HG03460 (cell line): ENCODE measurements around the gene MOB3B.

ENCODE experiments used
- ATAC-seq: cut with Tn5 transposase; IDR thresholded peaks from one replicate; pipeline ENCODE4 v1.9.1; 2021; ENCODE audit not compliant: unreplicated experiment

Gene MOB3B

GRCh38 chr9:27529316-27530278, at the start of gene MOB3B:
Gene MOB3B (minus strand): TSS chr9:27529814. CDS start chr9:27455550, 74,264 bp downstream.
- ATAC-seq = peak; percentile 76

DNA sequence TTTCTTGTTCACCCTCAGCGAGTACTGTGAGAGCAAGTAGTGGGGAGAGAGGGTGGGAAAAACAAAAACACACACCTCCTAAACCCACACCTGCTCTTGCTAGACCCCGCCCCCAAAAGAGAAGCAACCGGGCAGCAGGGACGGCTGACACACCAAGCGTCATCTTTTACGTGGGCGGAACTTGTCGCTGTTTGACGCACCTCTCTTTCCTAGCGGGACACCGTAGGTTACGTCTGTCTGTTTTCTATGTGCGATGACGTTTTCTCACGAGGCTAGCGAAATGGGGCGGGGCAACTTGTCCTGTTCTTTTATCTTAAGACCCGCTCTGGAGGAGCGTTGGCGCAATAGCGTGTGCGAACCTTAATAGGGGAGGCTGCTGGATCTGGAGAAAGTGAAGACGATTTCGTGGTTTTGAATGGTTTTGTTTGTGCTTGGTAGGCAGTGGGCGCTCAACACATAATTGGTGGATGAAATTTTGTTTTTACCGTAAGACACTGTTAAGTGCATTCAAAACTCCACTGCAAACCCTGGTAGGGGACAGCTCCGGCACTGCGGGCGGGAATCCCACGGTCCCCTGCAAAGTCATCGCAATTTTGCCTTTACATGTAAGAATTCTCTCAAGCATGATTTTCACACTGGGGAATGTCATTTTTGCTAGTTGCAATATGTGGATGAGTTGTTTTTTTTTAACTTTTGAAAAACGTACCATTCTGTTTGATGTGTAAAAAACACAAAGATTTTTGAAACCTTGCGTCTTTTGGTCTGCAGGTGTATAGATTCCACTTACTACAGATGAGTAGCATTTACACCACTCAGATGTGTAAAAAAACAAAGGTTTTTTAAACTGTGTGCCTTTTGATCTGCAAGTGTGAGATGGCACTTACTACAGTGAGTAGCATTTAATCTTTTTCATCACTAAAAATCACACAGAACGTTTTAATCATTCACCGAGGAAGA, 44.3 kb upstream of the MOB3B start:
- ATAC-seq = peak; percentile 84

GRCh38 chr9:27572918-27573633, 43.5 kb upstream of the MOB3B start, which contains the start of gene C9orf72:
Gene C9orf72 (minus strand): TSS chr9:27573481. CDS start chr9:27567120, 6,361 bp downstream.
- ATAC-seq = peak; percentile 59

DNA sequence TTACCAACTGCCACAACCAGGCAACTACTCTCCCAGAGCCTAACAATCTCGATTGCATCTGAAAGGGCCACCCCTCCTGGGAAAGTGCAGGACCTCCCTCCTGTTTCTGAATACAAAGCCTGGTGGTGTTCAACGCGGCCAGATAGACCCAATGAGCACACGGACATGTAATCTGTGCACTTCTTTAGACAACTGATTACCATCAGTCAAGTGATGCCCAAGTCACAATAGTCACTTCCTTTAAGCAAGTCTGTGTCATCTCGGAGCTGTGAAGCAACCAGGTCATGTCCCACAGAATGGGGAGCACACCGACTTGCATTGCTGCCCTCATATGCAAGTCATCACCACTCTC, 42.9 kb upstream of the MOB3B start:
- peak; percentile 30 for ATAC-seq

DNA sequence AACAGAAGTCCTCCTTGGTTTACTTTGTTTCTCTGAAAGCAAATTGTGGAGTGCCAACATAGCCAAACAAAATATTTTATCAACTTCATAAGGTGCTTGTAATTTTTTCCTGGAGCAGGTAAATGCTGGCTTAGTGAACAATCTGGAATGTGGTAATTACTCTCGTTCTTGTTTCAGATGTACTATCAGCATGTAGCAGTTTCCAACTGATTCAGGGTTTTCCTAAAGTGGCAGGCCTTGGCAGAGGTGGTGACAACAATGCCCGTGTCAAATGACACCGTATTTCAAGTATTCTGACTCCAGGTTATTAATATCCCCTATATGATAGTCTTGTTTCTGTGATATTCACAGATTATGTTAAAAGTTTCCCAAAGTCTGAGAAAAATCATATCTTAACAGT, 42.4 kb upstream of the MOB3B start:
- ATAC-seq = no peak

- ATAC-seq = no peak
Observed at GRCh38 chr9:27571011-27571410, 41.4 kb upstream of the MOB3B start.

DNA sequence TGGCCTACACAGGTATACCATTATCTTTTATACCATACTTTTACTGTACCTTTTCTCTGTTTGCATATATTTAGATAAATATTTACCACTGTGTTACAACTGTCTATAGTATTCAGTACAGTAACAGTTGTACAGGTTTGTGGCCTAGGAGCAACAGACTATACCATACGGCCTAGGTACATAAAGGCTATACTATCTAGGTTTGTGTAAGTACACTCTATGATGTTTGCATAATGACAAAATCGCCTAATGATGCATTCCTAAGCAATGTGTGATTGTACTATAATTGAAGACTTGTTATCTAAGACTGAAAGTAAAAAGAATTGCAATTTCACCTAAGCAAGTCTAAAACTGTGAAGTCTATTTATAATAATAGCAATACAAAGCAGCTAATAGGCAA, 39.8 kb upstream of the MOB3B start:
- no peak for ATAC-seq

GRCh38 chr9:27566118-27566517, 36.5 kb upstream of the MOB3B start:
- ATAC-seq = no peak

- no peak for ATAC-seq
Observed at GRCh38 chr9:27565696-27566095, 36.1 kb upstream of the MOB3B start.

GRCh38 chr9:27564670-27565069, 35.1 kb upstream of the MOB3B start:
- no peak for ATAC-seq

- no peak for ATAC-seq
Observed at GRCh38 chr9:27563738-27564430, 34.3 kb upstream of the MOB3B start.

DNA sequence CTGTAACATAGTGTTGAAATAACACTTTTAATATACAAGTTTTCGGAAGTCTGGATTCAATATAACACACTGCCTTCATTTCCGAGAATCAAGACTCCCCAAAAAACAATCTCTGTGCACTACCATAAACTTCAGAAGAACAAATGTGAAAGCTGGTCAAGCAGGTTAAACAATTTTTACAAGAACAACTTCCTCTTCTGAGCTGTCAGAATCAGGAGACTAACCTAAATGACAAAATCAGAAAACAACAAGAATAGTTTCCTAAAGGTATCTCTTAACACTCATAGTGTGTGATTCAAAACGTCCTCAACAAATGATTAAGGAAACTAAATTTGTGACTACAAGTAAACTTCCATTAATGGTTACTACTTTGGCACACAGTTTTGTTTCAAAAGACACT, 32.1 kb upstream of the MOB3B start:
- no peak for ATAC-seq

DNA sequence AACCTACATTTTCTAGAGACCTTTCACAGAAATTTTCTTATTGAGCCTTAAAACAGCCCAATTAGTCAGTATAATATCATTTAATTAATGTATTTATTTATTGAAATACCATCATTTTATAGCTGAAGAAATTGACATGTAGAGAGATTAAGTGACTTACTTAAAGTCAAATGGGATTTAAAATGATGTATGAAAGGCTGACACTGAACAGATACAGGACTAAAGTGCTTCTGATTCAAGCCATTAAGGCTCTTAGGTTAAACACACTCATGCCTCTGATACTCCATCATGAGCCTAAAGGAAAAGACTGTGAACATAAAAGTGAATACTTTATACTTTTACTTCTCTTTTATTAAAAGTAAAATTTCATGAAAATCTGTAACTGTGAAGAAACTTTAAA, 30.8 kb upstream of the MOB3B start:
- ATAC-seq = no peak

GRCh38 chr9:27558307-27558706, 28.7 kb upstream of the MOB3B start:
- no peak for ATAC-seq

GRCh38 chr9:27556470-27556869, 26.9 kb upstream of the MOB3B start:
- no peak for ATAC-seq

GRCh38 chr9:27554712-27555111, 25.1 kb upstream of the MOB3B start:
- no peak for ATAC-seq

GRCh38 chr9:27549196-27549755, 19.7 kb upstream of the MOB3B start:
- no peak for ATAC-seq

DNA sequence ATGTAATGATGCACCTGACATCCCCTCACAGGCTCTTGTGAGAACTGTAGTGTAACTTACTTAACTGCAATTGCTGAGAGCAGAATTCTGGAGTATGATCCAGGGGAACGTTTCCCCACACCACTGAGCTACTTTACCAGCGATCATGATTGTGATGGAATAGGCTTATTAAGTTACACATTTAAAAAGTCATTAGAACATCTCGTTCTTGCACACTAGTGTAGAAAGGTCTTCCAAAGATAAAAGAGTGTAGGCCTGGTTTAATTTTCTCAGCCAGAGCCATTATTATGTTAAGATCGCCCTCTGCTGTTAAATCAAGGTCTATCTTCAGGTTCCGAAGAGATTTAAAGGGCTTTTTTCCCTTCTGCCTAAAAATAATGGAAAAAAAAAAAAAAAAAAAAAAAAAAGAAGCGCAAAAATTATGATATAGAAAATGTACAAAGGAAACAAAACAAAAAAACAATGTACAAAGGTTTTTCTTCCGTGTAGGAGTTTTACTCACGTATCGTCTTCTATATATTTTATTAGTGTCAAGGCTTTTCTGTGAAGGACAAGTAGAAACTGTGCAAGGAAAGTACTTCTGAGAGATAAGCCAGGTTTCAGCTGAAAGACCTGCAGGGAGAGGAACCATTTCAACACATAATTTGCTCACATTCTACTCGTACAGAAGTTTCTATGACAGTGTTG, 18.6 kb upstream of the MOB3B start:
- ATAC-seq = no peak

- ATAC-seq = no peak
Observed at GRCh38 chr9:27545471-27545870, 15.9 kb upstream of the MOB3B start.
